Caki2 (cell line): ENCODE results near the gene CASP8AP2. TPM values are rescaled to one million over a fixed set of nuclear protein-coding genes. Genes with fewer than 3 reads are reported as not detected.

Source experiments
- DNase-seq: peaks from one replicate; pipeline ENCODE4 v3.0.0-alpha.2; 2015; ENCODE audit warnings: low read depth
- in situ Hi-C: cut with HindIII; loops from 2 replicates; pipeline ENCODE4 v1.10.0; 2016; ENCODE audit warnings: low sequenced_read_pairs, low pct_unique_long_range_greater_than_20kb, mixed read lengths
- total RNA-seq: library from RNA; depleted of rRNA; stranded (reverse); fragments of >200 nt; shearing (Covaris generic); gene quantifications from 2 replicates; pipeline ENCODE4 v1.2.3, GENCODE V29; 2014; ENCODE audit warnings: low replicate concordance; rRNA removed

The CASP8AP2 gene
- total RNA-seq, 1 experiment from 2014 or later = 9.7 TPM

GRCh38 chr6:89917801-89918366 lies 88.2 kb downstream of the CASP8AP2 start:
- in situ Hi-C loops = no loop called here

More at GRCh38 chr6:89917801-89918366, 88.2 kb downstream of the CASP8AP2 start:
- DNase-seq = no peak

Other genes with a start within 250 kb of the CASP8AP2 start
- gene LYRM2, start 191.1 kb upstream of the CASP8AP2 start, total RNA-seq = 4.6 and 4.7 TPM in 2 replicates
- 1.6 and 3.8 TPM in 2 replicates for gene MDN1, start 10.1 kb upstream of the CASP8AP2 start, total RNA-seq
- gene GJA10, start 64.6 kb downstream of the CASP8AP2 start, total RNA-seq = not detected in 2 replicates